ELR (cell line): ENCODE measurements around the gene MED4.

ENCODE experiments used
- DNase-seq: peaks from one replicate; pipeline ENCODE4 v3.0.0-alpha.2; 2015; ENCODE audit warnings: low read depth

MED4 gene

GRCh38 chr13:48037346-48038173 is 57.3 kb downstream of the MED4 start, which contains the start of gene NUDT15:
Gene NUDT15, plus strand, starts transcription at chr13:48037726. Its CDS starts 21 bp downstream, at chr13:48037747.
- peak; percentile 97 for DNase-seq

GRCh38 chr13:48029859-48030258 is 65.0 kb downstream of the MED4 start:
- no peak for DNase-seq

- DNase-seq: no peak
These were observed 66.8 kb downstream of the MED4 start for GRCh38 chr13:48028066-48028465.
